ENCODE measurements around the gene NET1. TPM values are rescaled to one million over a fixed set of nuclear protein-coding genes. Genes with fewer than 3 reads are reported as not detected.

NET1 gene
- total RNA-seq, 2 experiments from 2014 or later, result 39.8 to 46.3 TPM

DNA sequence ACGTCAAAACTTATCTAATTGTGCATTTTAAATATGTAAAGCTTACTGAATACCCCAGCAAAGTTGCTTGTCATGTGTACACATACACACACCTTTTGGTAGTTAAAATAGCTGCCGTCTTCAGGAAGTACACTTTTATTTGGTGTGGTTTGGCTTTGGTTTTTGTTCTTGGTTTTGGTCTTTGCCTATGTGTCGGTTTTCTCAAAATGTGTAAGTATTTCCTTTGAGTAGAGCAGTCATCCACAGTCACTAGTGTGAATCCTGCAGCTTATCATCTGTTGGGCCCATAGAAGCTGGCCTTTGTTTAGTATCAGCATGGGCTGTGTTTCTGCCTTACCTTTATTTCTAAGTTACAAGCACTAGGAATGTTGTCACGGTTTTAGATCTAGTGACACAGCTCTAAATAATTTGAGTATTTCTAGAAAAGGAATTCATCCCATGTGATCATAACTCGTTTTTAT lies 35.3 kb downstream of the NET1 start:
- no peak for TF ChIP-seq EZH2phosphoT487 (IDR thresholded peaks at IDR 0.05; ENCODE audit: borderline replicate concordance, low read depth, low read length)
- TF ChIP-seq, protein P1, sequence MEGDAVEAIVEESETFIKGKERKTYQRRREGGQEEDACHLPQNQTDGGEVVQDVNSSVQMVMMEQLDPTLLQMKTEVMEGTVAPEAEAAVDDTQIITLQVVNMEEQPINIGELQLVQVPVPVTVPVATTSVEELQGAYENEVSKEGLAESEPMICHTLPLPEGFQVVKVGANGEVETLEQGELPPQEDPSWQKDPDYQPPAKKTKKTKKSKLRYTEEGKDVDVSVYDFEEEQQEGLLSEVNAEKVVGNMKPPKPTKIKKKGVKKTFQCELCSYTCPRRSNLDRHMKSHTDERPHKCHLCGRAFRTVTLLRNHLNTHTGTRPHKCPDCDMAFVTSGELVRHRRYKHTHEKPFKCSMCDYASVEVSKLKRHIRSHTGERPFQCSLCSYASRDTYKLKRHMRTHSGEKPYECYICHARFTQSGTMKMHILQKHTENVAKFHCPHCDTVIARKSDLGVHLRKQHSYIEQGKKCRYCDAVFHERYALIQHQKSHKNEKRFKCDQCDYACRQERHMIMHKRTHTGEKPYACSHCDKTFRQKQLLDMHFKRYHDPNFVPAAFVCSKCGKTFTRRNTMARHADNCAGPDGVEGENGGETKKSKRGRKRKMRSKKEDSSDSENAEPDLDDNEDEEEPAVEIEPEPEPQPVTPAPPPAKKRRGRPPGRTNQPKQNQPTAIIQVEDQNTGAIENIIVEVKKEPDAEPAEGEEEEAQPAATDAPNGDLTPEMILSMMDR (conservative IDR thresholded peaks at IDR 0.05; ENCODE audit: low read length), result no peak
- Histone ChIP-seq H3K4me1 (ENCODE audit: insufficient read depth, low read length, poor library complexity, severe bottlenecking) (peaks cover 32% of the 10 kb centered on the region), H3K4me3 (ENCODE audit: low read depth, low read length, poor library complexity, severe bottlenecking) (peak overlapping the region; percentile 63), H3K36me3 (ENCODE audit: insufficient read depth, low read length) (peaks cover 21% of the 10 kb centered on the region), H3K79me2 (ENCODE audit: insufficient read depth, low read depth, low read length) (peaks cover 51% of the 10 kb centered on the region; the same call in 1 of the 2 replicates), H3K27ac (ENCODE audit: low read depth, low read length, poor library complexity, severe bottlenecking) (peak overlapping the region; percentile 12), H3K4me2 (ENCODE audit: low read length) (peak overlapping the region; percentile 68), H2AFZ (ENCODE audit: low read length) (no peak overlapping the region), H3K9me2 (ENCODE audit: insufficient read depth, low read length) (no peaks in the 10 kb centered on the region), H3K9me3 (ENCODE audit: low read length) (no peaks in the 10 kb centered on the region), H4K20me1 (ENCODE audit: insufficient read depth, low read length) (peaks cover 9% of the 10 kb centered on the region; the same call in 1 of the 2 replicates)
- ChIA-PET CTCF (ENCODE audit: unreplicated experiment) (no interaction called here), POLR2A (interaction anchor here (0.6 to 1.2 kb wide), 5 partner anchors 14 to 152 kb away, joined by 3 to 4 read pairs (median 3); no protein-coding TSS in a partner anchor)
- intact Hi-C loops (cut with micrococcal nuclease; ENCODE audit: unreplicated experiment), result loop anchor here (5.0 to 10.0 kb wide), 3 partner anchors 297 to 530 kb away; partner anchors contain the start of gene IL15RA
- no TSS peak for BruUV-seq (replicated peaks)
- DNase-seq (ENCODE audit: low spot score), result peak; percentile 42

DNA sequence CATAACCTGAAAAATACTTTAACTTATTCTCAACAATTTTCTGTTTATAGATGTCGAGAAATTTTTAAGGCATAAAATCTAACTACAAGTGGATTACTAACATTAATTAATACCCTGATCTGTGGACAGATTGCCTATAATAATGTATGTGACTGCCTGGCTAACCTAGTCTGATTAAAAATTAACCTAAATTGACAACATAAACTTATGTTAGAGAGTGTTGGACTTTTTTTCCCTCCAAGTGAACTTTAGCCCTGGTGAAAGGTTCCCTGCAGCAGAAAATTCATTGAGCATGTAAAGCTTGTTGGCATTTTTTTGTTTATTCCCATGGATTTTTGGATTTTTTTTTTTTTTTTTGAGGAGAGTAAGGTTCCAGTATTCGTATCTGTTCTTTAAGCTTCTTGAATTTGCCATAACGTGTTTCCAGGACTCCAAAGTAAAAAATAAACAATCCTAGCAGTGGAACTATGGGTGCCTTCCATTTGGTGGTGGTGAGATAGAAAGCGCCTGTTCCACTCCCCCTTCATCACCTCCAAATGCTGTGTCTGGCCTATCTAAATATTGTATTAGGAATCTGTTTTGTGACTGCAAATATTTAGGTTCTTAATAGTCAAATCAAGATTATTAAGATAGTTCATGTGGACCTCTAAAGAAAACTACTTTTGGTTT lies 36.1 kb downstream of the NET1 start:
- no peak overlapping the region for H2AFZ ChIP-seq (ENCODE audit: low read length)
- no peak for DNase-seq (ENCODE audit: low spot score)
- H3K36me3 ChIP-seq (ENCODE audit: insufficient read depth, low read length), result peaks cover 29% of the 10 kb centered on the region
- H3K79me2 ChIP-seq (ENCODE audit: insufficient read depth, low read depth, low read length), result peaks cover 51% of the 10 kb centered on the region; the same call in 1 of the 2 replicates
- ChIA-PET CTCF (ENCODE audit: unreplicated experiment) (no interaction called here), POLR2A (interaction anchor here (0.6 to 1.0 kb wide), 6 partner anchors 8 to 151 kb away, joined by 3 to 4 read pairs (median 3); no protein-coding TSS in a partner anchor)
- H3K4me2 ChIP-seq (ENCODE audit: low read length), result peak overlapping the region; percentile 68
- H3K9me2 ChIP-seq (ENCODE audit: insufficient read depth, low read length), result no peaks in the 10 kb centered on the region
- no peaks in the 10 kb centered on the region for H3K9me3 ChIP-seq (ENCODE audit: low read length)
- H4K20me1 ChIP-seq (ENCODE audit: insufficient read depth, low read length), result peaks cover 9% of the 10 kb centered on the region; the same call in 1 of the 2 replicates
- no peak overlapping the region for H3K27ac ChIP-seq (ENCODE audit: low read depth, low read length, poor library complexity, severe bottlenecking)
- TF ChIP-seq, protein P1 (conservative IDR thresholded peaks at IDR 0.05; ENCODE audit: low read length), result no peak
- no peak for TF ChIP-seq EZH2phosphoT487 (IDR thresholded peaks at IDR 0.05; ENCODE audit: borderline replicate concordance, low read depth, low read length)
- intact Hi-C loops (cut with micrococcal nuclease; ENCODE audit: unreplicated experiment), result loop anchor here (5.0 to 10.0 kb wide), 3 partner anchors 296 to 529 kb away; partner anchors contain the start of gene IL15RA
- H3K4me3 ChIP-seq (ENCODE audit: low read depth, low read length, poor library complexity, severe bottlenecking), result peak overlapping the region; percentile 63
- no TSS peak for BruUV-seq (replicated peaks)
- H3K4me1 ChIP-seq (ENCODE audit: insufficient read depth, low read length, poor library complexity, severe bottlenecking), result peaks cover 25% of the 10 kb centered on the region

All from OCI-LY7 (cell line).